Activated naive CD8-positive, alpha-beta T cell treated with anti-CD3 and anti-CD28 coated beads, Interleukin-2, amount 10 ng/mL, durations not matched to agents 7 days and 5 days (primary cell): ENCODE measurements around the gene NAXE. TPM values are rescaled to one million over a fixed set of nuclear protein-coding genes. Genes with fewer than 3 reads are reported as not detected.
A peak's percentile ranks its signal among the peaks of the same experiment; 100 is the strongest.

ENCODE experiments used
- ATAC-seq: fragments of 150-1000 bp; cut with Tn5 transposase; one replicate; pipeline ENCODE4 v1.10.0; 2021; ENCODE audit warnings: low read depth, moderate library complexity
- POLR2A ChIA-PET: fragments of 350-600 bp; sonication (Branson Sonifier 250); formaldehyde crosslinking; loops from one replicate; lab custom pipeline; 2021; ENCODE audit warnings: antibody characterized with exemption; lab: Charles Lee
- DNase-seq: peaks from one replicate; pipeline ENCODE4 v3.0.0; 2021
- H3K27ac Mint-ChIP-seq: one replicate; pipeline ENCODE4 v1.8.0; 2022; ENCODE audit warnings: mild to moderate bottlenecking, mixed read lengths
- H3K27me3 Mint-ChIP-seq: one replicate; pipeline ENCODE4 v1.8.0; 2022; ENCODE audit warnings: mild to moderate bottlenecking, moderate library complexity, mixed read lengths
- H3K36me3 Mint-ChIP-seq: one replicate; pipeline ENCODE4 v1.8.0; 2021; ENCODE audit warnings: mild to moderate bottlenecking, mixed read lengths
- H3K4me1 Mint-ChIP-seq: one replicate; pipeline ENCODE4 v1.8.0; 2021; ENCODE audit warnings: mixed read lengths
- H3K4me3 Mint-ChIP-seq: one replicate; pipeline ENCODE4 v1.8.0; 2022; ENCODE audit warnings: mild to moderate bottlenecking, moderate library complexity, mixed read lengths
- H3K9me3 Mint-ChIP-seq: one replicate; pipeline ENCODE4 v1.8.0; 2021; ENCODE audit warnings: mixed read lengths
- total RNA-seq, 2 experiments: library from RNA; stranded (reverse); gene quantifications; one replicate each; pipeline ENCODE4 v1.2.3, GENCODE V29; 2021

The NAXE gene
- total RNA-seq, 2 experiments from 2014 or later = 53.8 TPM

- Mint-ChIP-seq H3K4me3 (no peak overlapping the region), H3K27me3 (no peaks in the 10 kb centered on the region), H3K27ac (no peak overlapping the region), H3K36me3 (peaks cover 27% of the 10 kb centered on the region), H3K4me1 (peaks cover 2% of the 10 kb centered on the region), H3K9me3 (no peaks in the 10 kb centered on the region)
- no peak for DNase-seq
- POLR2A ChIA-PET = interaction anchor here (0.7 kb wide), 1 partner anchor 22 kb away, joined by 4 read pairs; no protein-coding TSS in a partner anchor
- ATAC-seq = no peak
Measured at GRCh38 chr1:156553860-156554485, 37.6 kb upstream of the NAXE start.

- no peak for ATAC-seq
- DNase-seq = no peak
- Mint-ChIP-seq H3K27me3 (no peaks in the 10 kb centered on the region), H3K9me3 (no peaks in the 10 kb centered on the region), H3K4me3 (no peak overlapping the region), H3K4me1 (peaks cover 2% of the 10 kb centered on the region), H3K36me3 (peaks cover 32% of the 10 kb centered on the region), H3K27ac (no peak overlapping the region)
- POLR2A ChIA-PET = interaction anchor here (0.7 to 1.4 kb wide), 3 partner anchors 28 to 55 kb away, joined by 3 to 4 read pairs (median 3); partner anchors contain the start of gene MEF2D
Measured at GRCh38 chr1:156554971-156555370, 36.6 kb upstream of the NAXE start.

GRCh38 chr1:156555715-156556114, 35.9 kb upstream of the NAXE start:
- no peak for ATAC-seq
- Mint-ChIP-seq H3K27me3 (no peaks in the 10 kb centered on the region), H3K9me3 (no peaks in the 10 kb centered on the region), H3K36me3 (peaks cover 30% of the 10 kb centered on the region), H3K27ac (no peak overlapping the region), H3K4me3 (no peak overlapping the region), H3K4me1 (peaks cover 2% of the 10 kb centered on the region)
- POLR2A ChIA-PET = interaction anchor here (1.4 kb wide), 1 partner anchor 27 kb away, joined by 3 read pairs; no protein-coding TSS in a partner anchor
- DNase-seq = no peak

- Mint-ChIP-seq H3K36me3 (peaks cover 35% of the 10 kb centered on the region), H3K27ac (no peak overlapping the region), H3K27me3 (no peaks in the 10 kb centered on the region), H3K4me3 (no peak overlapping the region), H3K4me1 (peaks cover 2% of the 10 kb centered on the region), H3K9me3 (no peaks in the 10 kb centered on the region)
- ATAC-seq (no peak), DNase-seq (no peak)
- POLR2A ChIA-PET = interaction anchor here (1.4 kb wide), 1 partner anchor 26 kb away, joined by 3 read pairs; no protein-coding TSS in a partner anchor
Measured at GRCh38 chr1:156556354-156556753, 35.2 kb upstream of the NAXE start.

GRCh38 chr1:156559086-156559796, 32.3 kb upstream of the NAXE start:
- DNase-seq (no peak), ATAC-seq (no peak)
- no peak overlapping the region for H3K27ac Mint-ChIP-seq
- H3K4me3 Mint-ChIP-seq = no peak overlapping the region
- H3K9me3 Mint-ChIP-seq = no peaks in the 10 kb centered on the region
- no peaks in the 10 kb centered on the region for H3K4me1 Mint-ChIP-seq
- peaks cover 43% of the 10 kb centered on the region for H3K36me3 Mint-ChIP-seq
- POLR2A ChIA-PET = no interaction called here
- no peaks in the 10 kb centered on the region for H3K27me3 Mint-ChIP-seq

GRCh38 chr1:156559797-156560385, 31.7 kb upstream of the NAXE start:
- H3K27me3 Mint-ChIP-seq = no peaks in the 10 kb centered on the region
- no peaks in the 10 kb centered on the region for H3K4me1 Mint-ChIP-seq
- H3K27ac Mint-ChIP-seq = no peak overlapping the region
- H3K4me3 Mint-ChIP-seq = no peak overlapping the region
- POLR2A ChIA-PET = no interaction called here
- ATAC-seq = no peak
- H3K36me3 Mint-ChIP-seq = peaks cover 45% of the 10 kb centered on the region
- no peak for DNase-seq
- no peaks in the 10 kb centered on the region for H3K9me3 Mint-ChIP-seq

- peaks cover 47% of the 10 kb centered on the region for H3K36me3 Mint-ChIP-seq
- no peak overlapping the region for H3K27ac Mint-ChIP-seq
- POLR2A ChIA-PET = interaction anchor here (0.7 kb wide), 1 partner anchor 31 kb away, joined by 4 read pairs; no protein-coding TSS in a partner anchor
- no peaks in the 10 kb centered on the region for H3K9me3 Mint-ChIP-seq
- ATAC-seq (no peak), DNase-seq (no peak)
- H3K27me3 Mint-ChIP-seq = no peaks in the 10 kb centered on the region
- no peak overlapping the region for H3K4me3 Mint-ChIP-seq
- H3K4me1 Mint-ChIP-seq = no peaks in the 10 kb centered on the region
Measured at GRCh38 chr1:156560585-156561163, 30.9 kb upstream of the NAXE start.

GRCh38 chr1:156565519-156565918, 26.1 kb upstream of the NAXE start:
- peaks cover 53% of the 10 kb centered on the region for H3K36me3 Mint-ChIP-seq
- H3K27me3 Mint-ChIP-seq = no peaks in the 10 kb centered on the region
- POLR2A ChIA-PET = interaction anchor here (0.5 to 1.8 kb wide), 2 partner anchors 41 to 108 kb away, joined by 3 read pairs; no protein-coding TSS in a partner anchor
- no peaks in the 10 kb centered on the region for H3K4me1 Mint-ChIP-seq
- DNase-seq (no peak), ATAC-seq (no peak)
- peak overlapping the region; percentile 21 for H3K27ac Mint-ChIP-seq
- no peaks in the 10 kb centered on the region for H3K9me3 Mint-ChIP-seq
- H3K4me3 Mint-ChIP-seq = no peak overlapping the region

GRCh38 chr1:156566436-156566835, 25.1 kb upstream of the NAXE start:
- Mint-ChIP-seq H3K27ac (no peak overlapping the region), H3K9me3 (no peaks in the 10 kb centered on the region), H3K36me3 (peaks cover 46% of the 10 kb centered on the region), H3K4me1 (peaks cover 7% of the 10 kb centered on the region), H3K4me3 (no peak overlapping the region), H3K27me3 (no peaks in the 10 kb centered on the region)
- DNase-seq = no peak
- POLR2A ChIA-PET = interaction anchor here (1.8 kb wide), 1 partner anchor 42 kb away, joined by 3 read pairs; no protein-coding TSS in a partner anchor
- ATAC-seq = no peak

GRCh38 chr1:156571261-156571852, 20.2 kb upstream of the NAXE start:
- H3K27me3 Mint-ChIP-seq = peaks cover 15% of the 10 kb centered on the region
- peaks cover 14% of the 10 kb centered on the region for H3K4me1 Mint-ChIP-seq
- POLR2A ChIA-PET = interaction anchor here (0.7 to 2.6 kb wide), 5 partner anchors 10 to 86 kb away, joined by 3 to 18 read pairs (median 3); partner anchors contain the start of gene MEF2D
- ATAC-seq (no peak), DNase-seq (no peak)
- H3K27ac Mint-ChIP-seq = no peak overlapping the region
- peak overlapping the region; percentile 97 for H3K4me3 Mint-ChIP-seq
- no peaks in the 10 kb centered on the region for H3K9me3 Mint-ChIP-seq
- peaks cover 12% of the 10 kb centered on the region for H3K36me3 Mint-ChIP-seq

- DNase-seq = peak; percentile 79
- H3K36me3 Mint-ChIP-seq = peaks cover 12% of the 10 kb centered on the region
- H3K27me3 Mint-ChIP-seq = peaks cover 15% of the 10 kb centered on the region
- H3K27ac Mint-ChIP-seq = peak within 1 kb of the TSS; percentile 89
- H3K4me3 Mint-ChIP-seq = peak within 1 kb of the TSS; percentile 97
- POLR2A ChIA-PET = interaction anchor here (1.0 to 2.6 kb wide), 4 partner anchors 9 to 87 kb away, joined by 3 to 18 read pairs (median 8); partner anchors contain the start of gene MEF2D
- ATAC-seq = peak; percentile 92
- no peaks in the 10 kb centered on the region for H3K9me3 Mint-ChIP-seq
- peaks cover 14% of the 10 kb centered on the region for H3K4me1 Mint-ChIP-seq
Measured at GRCh38 chr1:156571919-156572662, 19.5 kb upstream of the NAXE start, which contains the start of gene IQGAP3. Gene IQGAP3 (minus strand): TSS chr1:156572565. CDS start chr1:156572529, 36 bp downstream.

- Mint-ChIP-seq H3K27ac (peak overlapping the region; percentile 89), H3K9me3 (no peaks in the 10 kb centered on the region), H3K4me1 (peaks cover 14% of the 10 kb centered on the region), H3K4me3 (peak overlapping the region; percentile 97), H3K27me3 (peaks cover 15% of the 10 kb centered on the region), H3K36me3 (peaks cover 12% of the 10 kb centered on the region)
- ATAC-seq (no peak), DNase-seq (no peak)
- POLR2A ChIA-PET = interaction anchor here (0.6 to 2.6 kb wide), 4 partner anchors 9 to 72 kb away, joined by 3 to 18 read pairs (median 8); partner anchors contain the start of gene MEF2D
Measured at GRCh38 chr1:156572663-156573018, 18.9 kb upstream of the NAXE start.
